K562 (cell line): ENCODE measurements around the gene WIPF3.

Source experiments
- CREM ChIP-seq: IDR thresholded peaks from 2 replicates; pipeline ENCODE4 v1.6.1; 2014; ENCODE audit warnings: antibody characterized with exemption, low read depth
- HNRNPL ChIP-seq: fragments of 200-400 bp; formaldehyde crosslinking; IDR thresholded peaks from 2 replicates; pipeline ENCODE4 v1.6.1; 2017; ENCODE audit warnings: low read depth, mild to moderate bottlenecking, low read length
- JUND ChIP-seq, 2 experiments: IDR thresholded peaks; 2 replicates in 1 of 2; 3 replicates in 1 of 2; pipeline ENCODE4 v1.6.1; 2011; ENCODE audit warnings: borderline replicate concordance in 2 of 2, low read depth in 2 of 2, low read length in 2 of 2, improper control_type of control experiment in 1 of 2, missing biosample characterization in 1 of 2, missing genetic modification characterization in 1 of 2, missing genetic modification reagents in 1 of 2
- POLR2A ChIP-seq: fragments of 450-650 bp; conservative IDR thresholded peaks from 2 replicates; pipeline ENCODE4 v1.6.1; 2016
- PTBP1 ChIP-seq: fragments of 200-400 bp; formaldehyde crosslinking; IDR thresholded peaks from 2 replicates; pipeline ENCODE4 v1.6.1; 2017; ENCODE audit warnings: low read depth, low read length
- SMARCB1 ChIP-seq: IDR thresholded peaks from 2 replicates; pipeline ENCODE4 v1.6.1; 2011; ENCODE audit warnings: improper control_type of control experiment, low read depth; ENCODE audit not compliant: insufficient read length
- STAG1 ChIP-seq: sonication (generic); formaldehyde crosslinking; IDR thresholded peaks from 2 replicates; pipeline ENCODE4 v1.5.0; 2020; ENCODE audit warnings: missing genetic modification reagents, borderline replicate concordance
- STAT6 ChIP-seq: sonication (generic); formaldehyde crosslinking; IDR thresholded peaks from 2 replicates; pipeline ENCODE4 v1.8.1; 2023; ENCODE audit warnings: mild to moderate bottlenecking, missing genetic modification reagents
- YY1 ChIP-seq, 3 experiments: IDR thresholded peaks; 2 replicates each; pipeline ENCODE4 v1.6.1; 2011; ENCODE audit warnings: low read length in 2 of 3, mild to moderate bottlenecking in 2 of 3, moderate library complexity in 2 of 3, borderline replicate concordance in 1 of 3, control low read depth in 1 of 3, low read depth in 1 of 3; ENCODE audit not compliant: insufficient read depth in 3 of 3, insufficient replicate concordance in 2 of 3, control insufficient read depth in 1 of 3, insufficient read length in 1 of 3; ENCODE audit errors: extremely low read depth in 1 of 3
- ZFP1 ChIP-seq: fragments of 450-650 bp; formaldehyde crosslinking; IDR thresholded peaks from 2 replicates; pipeline ENCODE4 v1.4.0; 2020; ENCODE audit warnings: mild to moderate bottlenecking, mixed read lengths
- ZNF133 ChIP-seq: fragments of 250-450 bp; sonication (Bioruptor Pico); IDR thresholded peaks from 2 replicates; pipeline ENCODE4 v1.4.0; 2020; ENCODE audit warnings: mild to moderate bottlenecking
- ZNF699 ChIP-seq: fragments of 250-450 bp; sonication (Bioruptor Pico); IDR thresholded peaks from 2 replicates; pipeline ENCODE4 v1.8.0; 2021; ENCODE audit warnings: mild to moderate bottlenecking, moderate library complexity; ENCODE audit not compliant: insufficient replicate concordance
- TF ChIP-seq, protein P1 (sequence below), 3 experiments: IDR thresholded peaks in 2 of 3; conservative IDR thresholded peaks in 1 of 3; 2 replicates each; pipeline ENCODE4 v1.5.1; 2011 to 2012; ENCODE audit warnings: low read length in 3 of 3, mild to moderate bottlenecking in 3 of 3, control low read depth in 2 of 3, improper control_type of control experiment in 1 of 3, inconsistent platforms in 1 of 3, low read depth in 1 of 3, mixed read lengths in 1 of 3, moderate library complexity in 1 of 3; ENCODE audit not compliant: insufficient read depth in 2 of 3
- TF ChIP-seq, protein P2 (sequence below), 2 experiments: IDR thresholded peaks; 2 replicates each; pipeline ENCODE4 v1.6.1; 2011; ENCODE audit warnings: borderline replicate concordance in 1 of 2, control low read depth in 1 of 2, low read depth in 1 of 2, low read length in 1 of 2, mild to moderate bottlenecking in 1 of 2, mixed read lengths in 1 of 2, moderate library complexity in 1 of 2; ENCODE audit not compliant: insufficient read depth in 1 of 2, insufficient read length in 1 of 2, poor library complexity in 1 of 2, severe bottlenecking in 1 of 2; ENCODE audit errors: extremely low read depth in 1 of 2

DNA sequence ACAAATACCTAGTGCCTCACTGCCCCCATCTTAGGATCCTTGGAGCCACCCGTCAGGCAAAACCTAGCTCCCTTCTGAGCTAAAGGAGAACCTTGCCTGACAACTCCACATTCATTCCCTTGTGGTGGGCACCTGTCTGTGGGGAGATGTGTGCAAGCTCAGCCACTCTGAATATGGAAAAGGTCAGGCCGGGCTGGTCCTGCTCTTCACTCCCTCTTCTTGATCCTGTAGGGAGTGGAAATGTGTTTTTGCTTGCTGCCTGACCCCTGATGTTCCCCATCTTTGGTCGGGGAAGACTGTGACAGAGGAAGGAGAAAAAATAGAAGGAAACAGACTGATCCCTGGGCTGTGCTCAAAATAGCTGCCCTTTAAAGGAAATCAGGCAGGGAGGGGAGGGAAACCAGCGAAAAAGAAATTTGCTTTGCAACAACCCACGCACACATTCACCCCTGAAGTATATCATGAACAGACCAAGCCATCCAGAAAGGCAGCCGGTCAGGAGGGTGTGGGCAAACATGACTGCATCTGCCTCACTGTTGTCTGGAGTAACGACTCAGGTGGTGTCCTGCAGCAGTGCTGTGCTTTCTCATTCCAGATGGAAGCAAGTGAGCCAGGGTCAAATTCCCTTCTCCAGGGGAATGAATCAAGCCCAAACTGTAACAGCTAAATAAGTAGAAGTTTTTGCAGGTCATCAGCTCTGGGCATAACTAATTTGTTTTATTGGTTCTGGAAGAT lies 109.3 kb downstream of the WIPF3 start:
- TF ChIP-seq ZNF699 (no peak), STAT6 (no peak), PTBP1 (no peak), SMARCB1 (no peak), HNRNPL (no peak), ZNF133 (no peak), STAG1 (CRISPR knock-in tag) (no peak), ZFP1 (CRISPR knock-in tag) (no peak), CREM (no peak), YY1 (IDR thresholded peaks at IDR 0.05; ENCODE audit: borderline replicate concordance in 1 of 3, control insufficient read depth in 1 of 3, extremely low read depth in 1 of 3, insufficient read depth in 3 of 3, insufficient read length in 1 of 3, insufficient replicate concordance in 2 of 3, low read depth in 1 of 3, low read length in 2 of 3) (no peak), POLR2A (no peak), JUND (IDR thresholded peaks at IDR 0.05; ENCODE audit: borderline replicate concordance, low read depth, low read length) (no peak), JUND (tag; IDR thresholded peaks at IDR 0.05; ENCODE audit: borderline replicate concordance, low read depth, low read length) (no peak)
- TF ChIP-seq, protein P1, sequence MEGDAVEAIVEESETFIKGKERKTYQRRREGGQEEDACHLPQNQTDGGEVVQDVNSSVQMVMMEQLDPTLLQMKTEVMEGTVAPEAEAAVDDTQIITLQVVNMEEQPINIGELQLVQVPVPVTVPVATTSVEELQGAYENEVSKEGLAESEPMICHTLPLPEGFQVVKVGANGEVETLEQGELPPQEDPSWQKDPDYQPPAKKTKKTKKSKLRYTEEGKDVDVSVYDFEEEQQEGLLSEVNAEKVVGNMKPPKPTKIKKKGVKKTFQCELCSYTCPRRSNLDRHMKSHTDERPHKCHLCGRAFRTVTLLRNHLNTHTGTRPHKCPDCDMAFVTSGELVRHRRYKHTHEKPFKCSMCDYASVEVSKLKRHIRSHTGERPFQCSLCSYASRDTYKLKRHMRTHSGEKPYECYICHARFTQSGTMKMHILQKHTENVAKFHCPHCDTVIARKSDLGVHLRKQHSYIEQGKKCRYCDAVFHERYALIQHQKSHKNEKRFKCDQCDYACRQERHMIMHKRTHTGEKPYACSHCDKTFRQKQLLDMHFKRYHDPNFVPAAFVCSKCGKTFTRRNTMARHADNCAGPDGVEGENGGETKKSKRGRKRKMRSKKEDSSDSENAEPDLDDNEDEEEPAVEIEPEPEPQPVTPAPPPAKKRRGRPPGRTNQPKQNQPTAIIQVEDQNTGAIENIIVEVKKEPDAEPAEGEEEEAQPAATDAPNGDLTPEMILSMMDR (IDR thresholded peaks at IDR 0.05 in 2 of 3, conservative IDR thresholded peaks at IDR 0.05 in 1 of 3; ENCODE audit: insufficient read depth in 2 of 3, low read depth in 1 of 3, low read length in 3 of 3) = no peak
- TF ChIP-seq, protein P2, sequence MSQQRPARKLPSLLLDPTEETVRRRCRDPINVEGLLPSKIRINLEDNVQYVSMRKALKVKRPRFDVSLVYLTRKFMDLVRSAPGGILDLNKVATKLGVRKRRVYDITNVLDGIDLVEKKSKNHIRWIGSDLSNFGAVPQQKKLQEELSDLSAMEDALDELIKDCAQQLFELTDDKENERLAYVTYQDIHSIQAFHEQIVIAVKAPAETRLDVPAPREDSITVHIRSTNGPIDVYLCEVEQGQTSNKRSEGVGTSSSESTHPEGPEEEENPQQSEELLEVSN (IDR thresholded peaks at IDR 0.05; ENCODE audit: borderline replicate concordance in 1 of 2, extremely low read depth in 1 of 2, insufficient read depth in 1 of 2, insufficient read length in 1 of 2, low read depth in 1 of 2, low read length in 1 of 2, poor library complexity in 1 of 2, severe bottlenecking in 1 of 2) = no peak
